ENCODE results near the gene DESI1.

Gene DESI1

GRCh38 chr22:41557401-41558240 is 63.2 kb downstream of the DESI1 start:
- DNase-seq (ENCODE audit: low read depth), result no peak

DNA sequence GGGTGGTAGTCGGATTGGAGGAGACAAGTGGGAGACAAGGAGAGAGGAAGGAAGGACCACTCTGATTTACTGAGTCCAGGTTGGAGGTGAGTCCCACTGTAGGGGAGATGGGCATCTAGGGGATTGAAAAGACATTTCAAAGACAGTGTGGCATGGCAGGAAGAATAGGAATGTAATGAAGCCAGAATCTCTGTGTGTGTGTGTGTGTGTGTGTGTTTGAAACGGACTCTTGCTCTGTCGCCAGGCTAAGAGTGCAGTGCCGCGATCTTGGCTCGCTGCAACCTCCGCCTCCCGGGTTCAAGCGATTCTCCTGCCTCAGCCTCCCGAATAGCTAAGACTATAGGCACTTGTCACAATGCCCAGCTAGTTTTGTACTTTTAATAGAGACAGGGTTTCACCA is 64.3 kb downstream of the DESI1 start:
- DNase-seq (ENCODE audit: low read depth), result no peak

- no peak for DNase-seq (ENCODE audit: low read depth)
Measured at GRCh38 chr22:41555325-41555982, 65.4 kb downstream of the DESI1 start.

DNA sequence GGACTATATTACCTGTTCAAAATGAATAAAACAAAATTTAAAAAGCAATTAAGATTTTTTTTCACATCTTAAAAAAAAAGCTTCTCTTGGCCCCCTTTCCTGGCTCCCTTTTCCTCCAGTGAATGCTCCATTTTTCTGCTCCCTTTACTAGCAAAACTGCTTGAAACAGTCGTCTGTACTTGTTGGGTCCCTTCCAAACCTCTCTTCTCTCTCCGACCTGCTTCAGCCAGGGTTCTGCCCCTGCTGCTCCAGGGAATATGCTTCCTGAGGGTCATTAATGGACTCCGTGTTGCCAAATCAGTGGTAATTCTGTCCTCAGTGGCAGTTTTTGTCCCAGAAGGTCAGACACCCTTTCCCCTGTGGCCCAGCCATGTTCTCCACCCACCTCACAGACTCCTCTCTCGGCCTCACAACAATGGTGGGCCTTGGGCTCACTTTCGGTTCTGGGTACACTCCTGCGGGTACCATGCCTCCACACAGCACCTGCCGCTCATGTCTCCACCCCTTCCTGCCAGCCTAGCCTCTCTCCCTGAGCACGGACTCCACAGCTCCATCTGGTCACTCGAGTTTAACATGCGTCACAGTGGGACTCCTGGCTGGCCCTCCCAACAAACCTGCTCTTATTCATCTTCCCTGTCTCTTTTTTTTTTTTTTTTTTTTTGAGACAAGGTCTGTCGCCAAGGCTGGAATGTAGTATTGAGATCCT is 68.8 kb downstream of the DESI1 start:
- DNase-seq (ENCODE audit: low read depth), result no peak

- DNase-seq (ENCODE audit: low read depth), result no peak
Measured at GRCh38 chr22:41550952-41551491, 69.8 kb downstream of the DESI1 start.

DNA sequence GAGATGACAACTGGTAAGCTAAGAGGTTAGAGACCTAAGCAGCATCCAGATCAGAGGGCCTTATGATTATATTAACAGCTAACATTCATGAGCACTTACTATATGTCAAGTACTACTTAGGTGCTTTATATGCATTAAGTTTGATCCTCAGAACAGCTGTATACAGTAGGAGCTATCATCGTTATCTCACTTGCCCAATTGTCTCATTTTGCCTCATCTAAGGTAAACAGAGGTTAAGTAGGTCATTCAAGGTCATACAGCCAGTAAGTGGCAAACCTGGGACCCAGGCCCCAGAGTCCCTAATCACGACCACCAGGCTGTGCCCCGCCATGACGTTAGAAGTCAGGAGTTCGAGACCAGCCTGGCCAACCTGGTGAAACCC is 72.0 kb downstream of the DESI1 start:
- DNase-seq (ENCODE audit: low read depth), result no peak

All from stimulated activated CD8-positive, alpha-beta memory T cell treated with anti-CD3 and anti-CD28 coated beads, Interleukin-12 subunit alpha, Interleukin-12 subunit beta, amount 100 ng/mL, for 4 hours (primary cell).